Activated CD4-positive, alpha-beta T cell treated with anti-CD3 and anti-CD28 coated beads, Interleukin-2, amount 10 ng/mL, durations not matched to agents 7 days and 5 days (primary cell): ENCODE data around the gene ESRRA. TPM values are rescaled to one million over a fixed set of nuclear protein-coding genes. Genes with fewer than 3 reads are reported as not detected.

Experiments
- CTCF ChIA-PET: fragments of 350-600 bp; sonication (Branson Sonifier 250); formaldehyde crosslinking; loops from one replicate; lab custom pipeline; 2021; ENCODE audit warnings: antibody characterized with exemption; lab: Charles Lee
- POLR2A ChIA-PET: fragments of 350-600 bp; sonication (Branson Sonifier 250); formaldehyde crosslinking; loops from one replicate; lab custom pipeline; 2021; ENCODE audit warnings: antibody characterized with exemption; lab: Charles Lee
- DNase-seq: peaks from one replicate; pipeline ENCODE4 v3.0.0-alpha.2; 2020
- H3K27ac Mint-ChIP-seq: one replicate; pipeline ENCODE4 v1.8.0; 2021; ENCODE audit warnings: mild to moderate bottlenecking, moderate library complexity, mixed read lengths
- H3K27me3 Mint-ChIP-seq: one replicate; pipeline ENCODE4 v1.8.0; 2021; ENCODE audit warnings: mixed read lengths
- H3K36me3 Mint-ChIP-seq: one replicate; pipeline ENCODE4 v1.8.0; 2021; ENCODE audit warnings: low read depth, mixed read lengths
- H3K4me1 Mint-ChIP-seq: one replicate; pipeline ENCODE4 v1.8.0; 2021; ENCODE audit warnings: mixed read lengths
- H3K4me3 Mint-ChIP-seq: one replicate; pipeline ENCODE4 v1.8.0; 2021; ENCODE audit warnings: mild to moderate bottlenecking, moderate library complexity, mixed read lengths
- H3K9me3 Mint-ChIP-seq: one replicate; pipeline ENCODE4 v1.8.0; 2021; ENCODE audit warnings: mixed read lengths
- total RNA-seq, 2 experiments: library from RNA; stranded (reverse); gene quantifications; one replicate each; pipeline ENCODE4 v1.2.3, GENCODE V29; 2021

Gene ESRRA
- total RNA-seq, 2 experiments from 2014 or later: 24.8 to 32.0 TPM

DNA sequence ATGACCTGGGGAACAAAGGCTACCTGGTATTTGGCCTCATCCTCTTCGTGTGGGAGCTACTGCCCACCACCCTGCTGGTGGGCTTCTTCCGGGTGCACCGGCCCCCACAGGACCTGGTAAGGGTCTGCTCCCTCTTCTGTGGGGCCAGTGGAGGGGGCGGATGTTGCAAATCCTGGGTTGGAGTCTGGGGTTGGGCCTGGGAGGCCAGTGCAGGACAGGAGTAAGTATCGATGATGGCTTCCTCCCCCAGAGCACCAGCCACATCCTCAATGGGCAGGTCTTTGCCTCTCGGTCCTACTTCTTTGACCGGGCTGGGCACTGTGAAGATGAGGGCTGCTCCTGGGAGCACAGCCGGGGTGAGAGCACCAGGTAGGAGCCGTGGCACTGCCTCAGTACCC lies 17.0 kb upstream of the ESRRA start:
- Mint-ChIP-seq H3K27ac (no peak overlapping the region), H3K36me3 (peaks cover 4% of the 10 kb centered on the region), H3K4me3 (no peak overlapping the region), H3K4me1 (peaks cover 26% of the 10 kb centered on the region), H3K27me3 (peaks cover 22% of the 10 kb centered on the region), H3K9me3 (no peaks in the 10 kb centered on the region)
- ChIA-PET CTCF (interaction anchor here (10.4 kb wide), 1 partner anchor 15 kb away, joined by 92 read pairs; the partner anchor contains the start of genes CATSPERZ and ESRRA), POLR2A (no interaction called here)
- no peak for DNase-seq

- no peak for DNase-seq
- no peak overlapping the region for H3K4me3 Mint-ChIP-seq
- no peaks in the 10 kb centered on the region for H3K9me3 Mint-ChIP-seq
- ChIA-PET POLR2A (no interaction called here), CTCF (interaction anchor here (0.8 to 5.1 kb wide), 3 partner anchors 10 to 14 kb away, joined by 3 to 50 read pairs (median 3); partner anchors contain the start of gene ESRRA)
- H3K27me3 Mint-ChIP-seq: peaks cover 30% of the 10 kb centered on the region
- peaks cover 24% of the 10 kb centered on the region for H3K4me1 Mint-ChIP-seq
- H3K36me3 Mint-ChIP-seq: peaks cover 4% of the 10 kb centered on the region
- H3K27ac Mint-ChIP-seq: no peak overlapping the region
These were observed 16.2 kb upstream of the ESRRA start for GRCh38 chr11:64289002-64289564.

DNA sequence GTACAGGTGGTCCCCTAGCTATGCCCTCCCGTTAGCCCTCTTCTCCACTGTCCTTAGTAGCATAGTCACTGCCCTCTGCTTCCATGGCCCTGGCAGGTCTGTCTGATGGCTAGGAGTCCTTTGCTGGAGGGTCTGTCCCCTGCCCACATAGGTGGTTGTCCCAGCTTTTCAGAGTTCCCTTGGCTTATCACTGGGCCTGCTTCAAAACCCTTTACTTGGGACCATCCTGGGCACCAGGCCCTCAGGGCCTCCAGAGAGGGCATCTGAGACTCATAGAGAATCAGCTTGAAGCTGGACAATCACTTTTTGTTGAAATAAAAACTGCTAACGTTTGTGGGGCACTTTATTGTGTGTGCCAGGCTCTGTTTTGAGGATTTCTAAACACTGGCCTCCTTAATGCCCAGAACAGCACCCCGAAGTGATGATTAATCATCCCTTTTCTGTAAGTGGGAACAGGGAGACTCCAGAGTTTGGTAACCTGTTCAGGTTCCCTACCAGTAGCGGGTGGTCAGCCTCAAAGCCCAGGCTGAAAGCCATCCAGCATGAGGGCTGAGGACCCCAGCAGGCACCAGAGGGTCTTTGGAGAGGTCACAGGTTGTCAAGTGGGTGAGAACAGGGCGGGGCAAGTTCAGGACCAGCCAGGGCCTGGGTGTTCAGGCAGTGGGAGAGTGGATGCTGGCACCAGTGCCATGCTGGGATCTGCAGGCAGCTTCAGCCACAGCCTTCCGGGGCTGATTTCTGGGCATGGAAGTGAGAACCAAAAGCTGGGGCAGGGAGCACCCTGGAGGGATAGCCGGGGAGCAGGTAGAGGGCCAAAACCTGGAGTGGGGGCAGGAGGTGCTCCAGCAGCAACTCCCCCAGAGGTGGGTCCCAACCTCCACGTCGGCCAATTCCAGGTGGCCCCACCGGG lies 14.7 kb upstream of the ESRRA start:
- no peak for DNase-seq
- H3K27me3 Mint-ChIP-seq: peaks cover 43% of the 10 kb centered on the region
- H3K9me3 Mint-ChIP-seq: no peaks in the 10 kb centered on the region
- H3K36me3 Mint-ChIP-seq: peaks cover 4% of the 10 kb centered on the region
- H3K4me3 Mint-ChIP-seq: peak overlapping the region; percentile 26
- H3K4me1 Mint-ChIP-seq: peaks cover 22% of the 10 kb centered on the region
- H3K27ac Mint-ChIP-seq: no peak overlapping the region
- CTCF ChIA-PET: interaction anchor here (1.1 to 5.1 kb wide), 3 partner anchors 12 to 84 kb away, joined by 3 to 50 read pairs (median 5); partner anchors contain the start of genes ESRRA and FERMT3
- POLR2A ChIA-PET: no interaction called here

- H3K27ac Mint-ChIP-seq: no peak within 1 kb of the TSS
- ChIA-PET POLR2A (no interaction called here), CTCF (interaction anchor here (5.1 kb wide), 1 partner anchor 12 kb away, joined by 50 read pairs; the partner anchor contains the start of gene ESRRA)
- peaks cover 19% of the 10 kb centered on the region for H3K4me1 Mint-ChIP-seq
- H3K9me3 Mint-ChIP-seq: no peaks in the 10 kb centered on the region
- DNase-seq: no peak
- peaks cover 50% of the 10 kb centered on the region for H3K27me3 Mint-ChIP-seq
- H3K36me3 Mint-ChIP-seq: peaks cover 4% of the 10 kb centered on the region
- peak within 1 kb of the TSS; percentile 26 for H3K4me3 Mint-ChIP-seq
These were observed 14.0 kb upstream of the ESRRA start, which contains the start of gene KCNK4 for GRCh38 chr11:64291262-64291751. Gene KCNK4 (plus strand): TSS chr11:64291302. CDS start chr11:64293019, 1,717 bp downstream.

GRCh38 chr11:64291752-64292459 lies 13.4 kb upstream of the ESRRA start:
- ChIA-PET CTCF (interaction anchor here (1.5 to 5.1 kb wide), 2 partner anchors 11 to 46 kb away, joined by 4 to 50 read pairs; partner anchors contain the start of gene ESRRA), POLR2A (no interaction called here)
- peaks cover 4% of the 10 kb centered on the region for H3K36me3 Mint-ChIP-seq
- peaks cover 56% of the 10 kb centered on the region for H3K27me3 Mint-ChIP-seq
- no peak for DNase-seq
- H3K4me1 Mint-ChIP-seq: peaks cover 13% of the 10 kb centered on the region
- no peak overlapping the region for H3K27ac Mint-ChIP-seq
- no peaks in the 10 kb centered on the region for H3K9me3 Mint-ChIP-seq
- no peak overlapping the region for H3K4me3 Mint-ChIP-seq

DNA sequence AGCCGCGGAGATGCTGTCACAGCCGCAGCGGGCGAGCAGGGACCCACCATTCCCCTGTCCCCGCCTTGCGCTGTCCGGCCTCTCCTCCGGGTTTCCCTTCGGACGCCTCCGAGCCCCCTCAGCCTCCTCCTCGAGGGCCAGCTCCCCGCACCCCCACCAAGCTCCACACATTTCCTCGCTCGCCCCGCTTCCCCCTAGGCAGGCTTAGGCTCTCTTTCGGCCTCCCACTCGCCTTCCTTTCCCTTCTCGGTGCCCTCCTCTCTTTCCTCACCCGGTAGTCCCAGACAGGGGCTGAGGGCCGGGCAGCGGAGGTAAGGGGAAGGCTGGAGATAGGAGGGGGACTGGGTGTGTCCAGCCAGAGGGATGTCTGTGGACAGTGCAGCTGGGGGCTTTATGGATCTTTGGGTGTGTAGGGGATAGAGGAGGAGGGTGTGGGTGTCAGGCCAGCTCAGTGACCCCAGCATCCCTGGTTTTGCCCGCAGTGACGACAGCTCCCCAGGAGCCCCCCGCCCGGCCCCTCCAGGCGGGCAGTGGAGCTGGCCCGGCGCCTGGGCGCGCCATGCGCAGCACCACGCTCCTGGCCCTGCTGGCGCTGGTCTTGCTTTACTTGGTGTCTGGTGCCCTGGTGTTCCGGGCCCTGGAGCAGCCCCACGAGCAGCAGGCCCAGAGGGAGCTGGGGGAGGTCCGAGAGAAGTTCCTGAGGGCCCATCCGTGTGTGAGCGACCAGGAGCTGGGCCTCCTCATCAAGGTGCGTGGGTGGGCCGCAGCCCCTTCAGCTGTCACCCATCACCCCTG lies 12.7 kb upstream of the ESRRA start:
- peaks cover 3% of the 10 kb centered on the region for H3K36me3 Mint-ChIP-seq
- H3K27ac Mint-ChIP-seq: no peak overlapping the region
- H3K4me1 Mint-ChIP-seq: peaks cover 15% of the 10 kb centered on the region
- no peak for DNase-seq
- peaks cover 63% of the 10 kb centered on the region for H3K27me3 Mint-ChIP-seq
- POLR2A ChIA-PET: no interaction called here
- no peak overlapping the region for H3K4me3 Mint-ChIP-seq
- CTCF ChIA-PET: interaction anchor here (1.5 to 5.1 kb wide), 2 partner anchors 10 to 47 kb away, joined by 4 to 50 read pairs; partner anchors contain the start of gene ESRRA
- H3K9me3 Mint-ChIP-seq: no peaks in the 10 kb centered on the region

DNA sequence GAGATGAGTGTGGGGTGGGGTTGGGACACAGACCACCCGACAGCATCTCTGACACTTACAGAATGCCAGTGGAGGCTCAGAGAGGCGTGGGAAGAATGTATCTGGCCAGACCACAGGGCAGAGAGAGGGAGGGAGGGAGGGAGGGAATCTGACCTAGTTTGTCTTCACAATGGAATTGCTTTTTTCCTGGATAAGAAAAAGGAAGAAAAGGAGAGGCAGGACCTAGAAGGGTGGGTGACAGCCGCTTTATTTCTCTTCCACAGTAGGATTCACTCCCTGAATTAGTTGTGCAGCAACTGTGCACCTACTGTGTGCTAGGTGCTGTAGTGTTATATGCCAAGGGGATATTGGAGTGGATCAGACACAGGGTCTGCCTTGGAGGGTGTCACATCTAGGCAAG lies 10.6 kb upstream of the ESRRA start:
- peaks cover 19% of the 10 kb centered on the region for H3K4me1 Mint-ChIP-seq
- H3K9me3 Mint-ChIP-seq: no peaks in the 10 kb centered on the region
- H3K36me3 Mint-ChIP-seq: peaks cover 2% of the 10 kb centered on the region
- ChIA-PET POLR2A (no interaction called here), CTCF (interaction anchor here (0.6 to 2.5 kb wide), 7 partner anchors 8 to 349 kb away, joined by 3 to 8 read pairs (median 4); no protein-coding TSS in a partner anchor)
- H3K27me3 Mint-ChIP-seq: peaks cover 79% of the 10 kb centered on the region
- no peak overlapping the region for H3K27ac Mint-ChIP-seq
- DNase-seq: no peak
- H3K4me3 Mint-ChIP-seq: no peak overlapping the region

GRCh38 chr11:64295760-64296159 lies 9.6 kb upstream of the ESRRA start:
- CTCF ChIA-PET: interaction anchor here (0.7 to 2.5 kb wide), 4 partner anchors 9 to 350 kb away, joined by 3 to 8 read pairs (median 4); no protein-coding TSS in a partner anchor
- peaks cover 23% of the 10 kb centered on the region for H3K4me1 Mint-ChIP-seq
- DNase-seq: no peak
- no peak overlapping the region for H3K4me3 Mint-ChIP-seq
- peaks cover 80% of the 10 kb centered on the region for H3K27me3 Mint-ChIP-seq
- peaks cover under 1% of the 10 kb centered on the region for H3K36me3 Mint-ChIP-seq
- H3K27ac Mint-ChIP-seq: no peak overlapping the region
- no peaks in the 10 kb centered on the region for H3K9me3 Mint-ChIP-seq
- POLR2A ChIA-PET: no interaction called here

- H3K27me3 Mint-ChIP-seq: peaks cover 79% of the 10 kb centered on the region
- no peaks in the 10 kb centered on the region for H3K36me3 Mint-ChIP-seq
- no peaks in the 10 kb centered on the region for H3K9me3 Mint-ChIP-seq
- POLR2A ChIA-PET: no interaction called here
- no peak for DNase-seq
- H3K4me1 Mint-ChIP-seq: peaks cover 25% of the 10 kb centered on the region
- no peak overlapping the region for H3K27ac Mint-ChIP-seq
- no peak overlapping the region for H3K4me3 Mint-ChIP-seq
- CTCF ChIA-PET: interaction anchor here (0.8 to 2.5 kb wide), 5 partner anchors 8 to 91 kb away, joined by 3 to 8 read pairs (median 4); partner anchors contain the start of genes BAD, PRDX5 and TRMT112
These were observed 9.1 kb upstream of the ESRRA start for GRCh38 chr11:64296236-64296635.

DNA sequence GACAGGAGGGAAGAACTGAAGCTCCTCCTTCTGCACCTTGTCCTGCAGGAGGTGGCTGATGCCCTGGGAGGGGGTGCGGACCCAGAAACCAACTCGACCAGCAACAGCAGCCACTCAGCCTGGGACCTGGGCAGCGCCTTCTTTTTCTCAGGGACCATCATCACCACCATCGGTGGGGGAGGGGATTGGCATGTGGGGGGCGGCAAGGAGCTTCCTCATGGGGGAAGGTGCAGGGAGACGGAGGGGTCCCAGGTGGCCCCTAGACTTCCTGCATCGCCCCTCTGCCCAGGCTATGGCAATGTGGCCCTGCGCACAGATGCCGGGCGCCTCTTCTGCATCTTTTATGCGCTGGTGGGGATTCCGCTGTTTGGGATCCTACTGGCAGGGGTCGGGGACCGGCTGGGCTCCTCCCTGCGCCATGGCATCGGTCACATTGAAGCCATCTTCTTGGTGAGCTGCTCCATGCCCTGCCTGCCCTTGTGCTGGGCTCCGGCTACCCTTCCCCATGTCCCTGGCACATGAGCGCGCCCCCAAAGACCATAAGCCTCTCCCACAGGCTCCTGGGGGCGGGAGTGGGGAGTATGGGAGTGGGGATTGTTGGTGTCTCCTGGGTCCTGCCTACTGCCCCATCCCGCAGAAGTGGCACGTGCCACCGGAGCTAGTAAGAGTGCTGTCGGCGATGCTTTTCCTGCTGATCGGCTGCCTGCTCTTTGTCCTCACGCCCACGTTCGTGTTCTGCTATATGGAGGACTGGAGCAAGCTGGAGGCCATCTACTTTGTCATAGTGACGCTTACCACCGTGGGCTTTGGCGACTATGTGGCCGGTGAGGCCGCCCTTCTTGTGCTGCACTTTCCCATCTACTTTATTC lies 8.3 kb upstream of the ESRRA start:
- Mint-ChIP-seq H3K27me3 (peaks cover 82% of the 10 kb centered on the region), H3K4me1 (peaks cover 25% of the 10 kb centered on the region), H3K27ac (no peak overlapping the region), H3K9me3 (no peaks in the 10 kb centered on the region), H3K4me3 (no peak overlapping the region), H3K36me3 (no peaks in the 10 kb centered on the region)
- CTCF ChIA-PET: interaction anchor here (0.8 to 2.5 kb wide), 6 partner anchors 7 to 92 kb away, joined by 3 to 8 read pairs (median 4); partner anchors contain the start of genes BAD, GPR137, PRDX5 and TRMT112
- POLR2A ChIA-PET: no interaction called here
- no peak for DNase-seq
